H9 (cell line): Measurements from ENCODE around the gene COL8A1. TPM values are rescaled to one million over a fixed set of nuclear protein-coding genes. Genes with fewer than 3 reads are reported as not detected.

Source experiments
- DNase-seq: peaks from one replicate; pipeline ENCODE4 v3.0.0-alpha.2; 2017
- H2AFZ ChIP-seq: one replicate; pipeline ENCODE4 v1.6.1; 2013; ENCODE audit warnings: mild to moderate bottlenecking, low read length, control low read depth, moderate library complexity
- H2AK5ac ChIP-seq: 2 replicates; pipeline ENCODE4 v1.6.1; 2013; ENCODE audit warnings: low read length, control low read depth, mixed read lengths; ENCODE audit not compliant: insufficient read length
- H2BK120ac ChIP-seq: one replicate; pipeline ENCODE4 v1.6.1; 2013; ENCODE audit warnings: low read depth, mild to moderate bottlenecking, low read length, control low read depth, inconsistent platforms; ENCODE audit not compliant: poor library complexity, severe bottlenecking
- H2BK12ac ChIP-seq: 2 replicates; pipeline ENCODE4 v1.6.1; 2013; ENCODE audit warnings: low read length, control low read depth, mixed read lengths, low read depth; ENCODE audit not compliant: insufficient read length
- H2BK15ac ChIP-seq: 2 replicates; pipeline ENCODE4 v1.6.1; 2013; ENCODE audit warnings: low read depth, low read length, control low read depth
- H2BK20ac ChIP-seq: one replicate; pipeline ENCODE4 v1.6.1; 2013; ENCODE audit warnings: low read depth, mild to moderate bottlenecking, low read length, control low read depth, inconsistent platforms; ENCODE audit not compliant: poor library complexity, severe bottlenecking
- H2BK5ac ChIP-seq: 2 replicates; pipeline ENCODE4 v1.6.1; 2013; ENCODE audit warnings: low read length, control low read depth, mixed read lengths; ENCODE audit not compliant: insufficient read length
- H3K14ac ChIP-seq: 2 replicates; pipeline ENCODE4 v1.6.1; 2013; ENCODE audit warnings: low read length, control low read depth; ENCODE audit not compliant: insufficient read depth
- H3K18ac ChIP-seq: 2 replicates; pipeline ENCODE4 v1.6.1; 2013; ENCODE audit warnings: low read depth, mild to moderate bottlenecking, mixed read lengths, low read length, control low read depth; ENCODE audit not compliant: insufficient read length
- H3K23ac ChIP-seq: 2 replicates; pipeline ENCODE4 v1.6.1; 2013; ENCODE audit warnings: low read length, control low read depth, mixed read lengths, low read depth; ENCODE audit not compliant: insufficient read length
- H3K23me2 ChIP-seq: 2 replicates; pipeline ENCODE4 v1.6.1; 2013; ENCODE audit warnings: low read depth, mild to moderate bottlenecking, mixed read lengths, low read length, control low read depth; ENCODE audit not compliant: insufficient read length, poor library complexity, severe bottlenecking
- H3K27ac ChIP-seq: 2 replicates; pipeline ENCODE4 v1.5.1; 2013; ENCODE audit warnings: low read length, control low read depth, mixed read lengths, low read depth; ENCODE audit not compliant: insufficient read length
- H3K27me3 ChIP-seq: 2 replicates; pipeline ENCODE4 v1.6.1; 2013; ENCODE audit warnings: low read length, control low read depth, inconsistent platforms; ENCODE audit not compliant: insufficient read depth
- H3K4ac ChIP-seq: 2 replicates; pipeline ENCODE4 v1.6.1; 2013; ENCODE audit warnings: low read depth, mild to moderate bottlenecking, control low read depth, inconsistent platforms, low read length, moderate library complexity
- H3K4me1 ChIP-seq: 2 replicates; pipeline ENCODE4 v1.6.1; 2013; ENCODE audit warnings: low read length, control low read depth, inconsistent platforms; ENCODE audit not compliant: insufficient read depth
- H3K4me2 ChIP-seq: 2 replicates; pipeline ENCODE4 v1.6.1; 2013; ENCODE audit warnings: low read length, control low read depth, mixed read lengths; ENCODE audit not compliant: insufficient read length, insufficient read depth
- H3K56ac ChIP-seq: 2 replicates; pipeline ENCODE4 v1.6.1; 2013; ENCODE audit warnings: low read depth, mild to moderate bottlenecking, mixed read lengths, low read length, control low read depth; ENCODE audit not compliant: insufficient read length
- H3K79me1 ChIP-seq: 2 replicates; pipeline ENCODE4 v1.6.1; 2013; ENCODE audit warnings: low read depth, mild to moderate bottlenecking, moderate library complexity, low read length, control low read depth, inconsistent platforms; ENCODE audit not compliant: insufficient read depth, poor library complexity, severe bottlenecking
- H3K79me2 ChIP-seq: 2 replicates; pipeline ENCODE4 v1.6.1; 2013; ENCODE audit warnings: low read length, control low read depth, inconsistent platforms; ENCODE audit not compliant: insufficient read depth
- H3K9ac ChIP-seq: 2 replicates; pipeline ENCODE4 v1.6.1; 2013; ENCODE audit warnings: low read length, control low read depth, mixed read lengths; ENCODE audit not compliant: insufficient read length; ENCODE audit errors: extremely low read depth
- H3K9me3 ChIP-seq: one replicate; pipeline ENCODE4 v1.6.1; 2013; ENCODE audit warnings: low read depth, low read length, inconsistent platforms; ENCODE audit not compliant: control insufficient read depth
- H3T11ph ChIP-seq: one replicate; pipeline ENCODE4 v1.6.1; 2013; ENCODE audit warnings: mild to moderate bottlenecking, low read length, control low read depth, inconsistent platforms
- H4K20me1 ChIP-seq: one replicate; pipeline ENCODE4 v1.6.1; 2013; ENCODE audit not compliant: control insufficient read depth, insufficient read length, insufficient read depth
- H4K5ac ChIP-seq: 2 replicates; pipeline ENCODE4 v1.6.1; 2013; ENCODE audit warnings: low read depth, mild to moderate bottlenecking, mixed read lengths, low read length, control low read depth; ENCODE audit not compliant: insufficient read length
- H4K8ac ChIP-seq: replicated peaks from 2 replicates; pipeline ENCODE4 v1.6.1; 2013; ENCODE audit warnings: low read length, control low read depth, mixed read lengths, low read depth; ENCODE audit not compliant: insufficient read length
- H4K91ac ChIP-seq: 2 replicates; pipeline ENCODE4 v1.6.1; 2013; ENCODE audit warnings: low read depth, mild to moderate bottlenecking, moderate library complexity, mixed read lengths, low read length, control low read depth; ENCODE audit not compliant: insufficient read length
- H3K27ac Mint-ChIP-seq, 3 experiments: 2 replicates in 2 of 3; 3 replicates in 1 of 3; pipeline ENCODE4 v1.8.0; 2020 to 2021; ENCODE audit warnings: mixed read lengths in 3 of 3, mild to moderate bottlenecking in 1 of 3, moderate library complexity in 1 of 3
- H3K27me3 Mint-ChIP-seq: 2 replicates; pipeline ENCODE4 v1.8.0; 2021; ENCODE audit warnings: low read depth, mild to moderate bottlenecking, moderate library complexity, mixed read lengths
- H3K36me3 Mint-ChIP-seq, 3 experiments: 2 replicates in 2 of 3; 3 replicates in 1 of 3; pipeline ENCODE4 v1.8.0; 2020 to 2021; ENCODE audit warnings: low read depth in 3 of 3, mixed read lengths in 3 of 3; ENCODE audit not compliant: insufficient read depth in 1 of 3
- H3K4me1 Mint-ChIP-seq, 2 experiments: 2 replicates each; pipeline ENCODE4 v1.8.0; 2020; ENCODE audit warnings: mixed read lengths in 2 of 2
- H3K4me3 Mint-ChIP-seq, 2 experiments: 2 replicates in 1 of 2; 3 replicates in 1 of 2; pipeline ENCODE4 v1.8.0; 2020 to 2021; ENCODE audit warnings: mild to moderate bottlenecking in 2 of 2, mixed read lengths in 2 of 2, moderate library complexity in 1 of 2
- H3K9me3 Mint-ChIP-seq, 2 experiments: 2 replicates in 1 of 2; 3 replicates in 1 of 2; pipeline ENCODE4 v1.8.0; 2020; ENCODE audit warnings: mild to moderate bottlenecking in 2 of 2, mixed read lengths in 2 of 2, moderate library complexity in 1 of 2
- CTCF ChIP-seq: fragments of 200-600 bp; sonication (generic); conservative IDR thresholded peaks from 3 replicates; pipeline ENCODE4 v1.8.0; 2021; ENCODE audit warnings: antibody characterized with exemption, mild to moderate bottlenecking
- WGBS: extraction: QIAGEN DNeasy Blood & Tissue Kit; methylation state at CpG from one replicate; pipeline ENCODE4 v1.1.7; 2013; ENCODE audit warnings: missing lambda C conversion rate, low lambda C conversion rate, mixed read lengths; ENCODE audit not compliant: insufficient read length; ENCODE audit errors: extremely low coverage; 5-methylcytosine and 5-hydroxymethylcytosine counted together
- total RNA-seq: library from RNA; stranded (reverse); gene quantifications from 2 replicates; pipeline ENCODE4 v1.2.1, GENCODE V29; 2021

The COL8A1 gene
- total RNA-seq, 1 experiment from 2014 or later = 0.17 TPM

GRCh38 chr3:99659032-99659431 is 20.6 kb downstream of the COL8A1 start:
- Histone ChIP-seq H3K79me1 (no peaks in the 10 kb centered on the region), H4K5ac (no peak overlapping the region), H4K8ac (no peak overlapping the region), H4K20me1 (no peaks in the 10 kb centered on the region), H3K4me1 (peaks cover 4% of the 10 kb centered on the region), H3K23me2 (no peaks in the 10 kb centered on the region), H3K23ac (no peak overlapping the region), H3K56ac (no peak overlapping the region), H2AK5ac (no peak overlapping the region), H2BK5ac (no peak overlapping the region), H3K4ac (no peak overlapping the region), H2BK120ac (no peak overlapping the region), H4K91ac (no peak overlapping the region), H3K9me3 (no peaks in the 10 kb centered on the region), H2BK12ac (no peak overlapping the region), H3K4me2 (no peak overlapping the region), H2BK15ac (no peak overlapping the region), H3K27me3 (no peaks in the 10 kb centered on the region), H3K9ac (no peak overlapping the region), H3K14ac (no peak overlapping the region), H2BK20ac (no peak overlapping the region), H3K79me2 (no peaks in the 10 kb centered on the region), H2AFZ (no peak overlapping the region), H3K18ac (no peak overlapping the region), H3T11ph (no peak overlapping the region), H3K27ac (no peak overlapping the region)
- Mint-ChIP-seq H3K27me3 (no peaks in the 10 kb centered on the region), H3K4me3 (no peak overlapping the region), H3K4me1 (peaks cover 8 to 13% of the 10 kb centered on the region in 2 experiments; a peak in 3 of 4 replicates), H3K9me3 (no peaks in the 10 kb centered on the region), H3K27ac (no peak overlapping the region), H3K36me3 (no peaks in the 10 kb centered on the region)
- TF ChIP-seq CTCF = no peak
- WGBS = no CpG with 5 or more reads among the region's 6 CpGs
- no peak for DNase-seq
